ENCODE results near the gene SCYGR2. TPM values are rescaled to one million over a fixed set of nuclear protein-coding genes. Genes with fewer than 3 reads are reported as not detected.

Gene SCYGR2
- total and polyA plus RNA-seq, 4 donors, result not detected

GRCh38 chr2:227608561-227609338 lies 10.1 kb downstream of the SCYGR2 start:
- Histone ChIP-seq H3K27ac (ENCODE audit: low read depth, low read length) (no peak overlapping the region), H3K4me1 (ENCODE audit: control insufficient read depth, insufficient read depth, low read length) (no peaks in the 10 kb centered on the region), H3K27me3 (ENCODE audit: control insufficient read depth, insufficient read depth, low read length) (no peaks in the 10 kb centered on the region), H3K4me3 (ENCODE audit: low read depth, low read length) (no peak overlapping the region), H3K9me3 (ENCODE audit: control insufficient read depth, insufficient read depth, low read length) (no peaks in the 10 kb centered on the region), H3K36me3 (ENCODE audit: control insufficient read depth, insufficient read depth, low read length) (no peaks in the 10 kb centered on the region)
- 96% methylated on average over 9 of the region's 16 CpGs for WGBS (ENCODE audit: insufficient coverage)
- DNase-seq (ENCODE audit: low read depth in 4 of 6, low spot score in 6 of 6), result no peak

- no peak overlapping the region for H3K27ac ChIP-seq (ENCODE audit: low read depth, low read length)
- no peak overlapping the region for H3K4me3 ChIP-seq (ENCODE audit: low read depth, low read length)
- DNase-seq (ENCODE audit: low read depth in 4 of 6, low spot score in 6 of 6), result no peak
- no CpG with 5 or more reads among the region's 2 CpGs for WGBS (ENCODE audit: insufficient coverage)
- no peaks in the 10 kb centered on the region for H3K9me3 ChIP-seq (ENCODE audit: control insufficient read depth, insufficient read depth, low read length)
- no peaks in the 10 kb centered on the region for H3K27me3 ChIP-seq (ENCODE audit: control insufficient read depth, insufficient read depth, low read length)
- no peaks in the 10 kb centered on the region for H3K4me1 ChIP-seq (ENCODE audit: control insufficient read depth, insufficient read depth, low read length)
- H3K36me3 ChIP-seq (ENCODE audit: control insufficient read depth, insufficient read depth, low read length), result no peaks in the 10 kb centered on the region
Measured at GRCh38 chr2:227610123-227610522, 11.4 kb downstream of the SCYGR2 start.

- Histone ChIP-seq H3K4me3 (ENCODE audit: low read depth, low read length) (no peak overlapping the region), H3K36me3 (ENCODE audit: control insufficient read depth, insufficient read depth, low read length) (no peaks in the 10 kb centered on the region), H3K27me3 (ENCODE audit: control insufficient read depth, insufficient read depth, low read length) (no peaks in the 10 kb centered on the region), H3K9me3 (ENCODE audit: control insufficient read depth, insufficient read depth, low read length) (no peaks in the 10 kb centered on the region), H3K4me1 (ENCODE audit: control insufficient read depth, insufficient read depth, low read length) (no peaks in the 10 kb centered on the region), H3K27ac (ENCODE audit: low read depth, low read length) (no peak overlapping the region)
- WGBS (ENCODE audit: insufficient coverage), result 83% methylated on average over 5 of the region's 11 CpGs
- no peak for DNase-seq (ENCODE audit: low read depth in 4 of 6, low spot score in 6 of 6)
Measured at GRCh38 chr2:227612546-227613271, 14.0 kb downstream of the SCYGR2 start.

DNA sequence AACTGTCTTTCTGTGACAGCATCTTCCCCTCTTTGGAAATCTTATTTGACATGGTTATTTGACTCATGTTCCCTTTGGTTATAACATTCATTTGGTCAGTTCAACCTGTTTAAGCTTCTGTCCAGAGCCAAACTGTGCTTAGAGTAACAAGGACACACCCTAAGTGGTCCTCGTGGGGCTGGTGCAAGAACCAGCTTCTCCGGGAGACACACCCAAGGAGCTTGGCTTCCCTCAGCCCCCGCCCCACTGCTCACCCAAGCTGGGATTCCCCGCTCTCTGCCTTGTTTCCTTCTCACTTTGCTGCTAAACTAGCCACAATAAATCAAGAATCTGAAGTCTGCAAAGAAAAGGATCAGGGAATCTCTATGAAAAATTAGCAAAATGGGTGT lies 14.6 kb downstream of the SCYGR2 start:
- Histone ChIP-seq H3K4me3 (ENCODE audit: low read depth, low read length) (no peak overlapping the region), H3K27me3 (ENCODE audit: control insufficient read depth, insufficient read depth, low read length) (no peaks in the 10 kb centered on the region), H3K9me3 (ENCODE audit: control insufficient read depth, insufficient read depth, low read length) (no peaks in the 10 kb centered on the region), H3K36me3 (ENCODE audit: control insufficient read depth, insufficient read depth, low read length) (no peaks in the 10 kb centered on the region), H3K4me1 (ENCODE audit: control insufficient read depth, insufficient read depth, low read length) (no peaks in the 10 kb centered on the region), H3K27ac (ENCODE audit: low read depth, low read length) (no peak overlapping the region)
- no peak for DNase-seq (ENCODE audit: low read depth in 4 of 6, low spot score in 6 of 6)
- WGBS (ENCODE audit: insufficient coverage), result 92% methylated on average over 2 of the region's 4 CpGs

GRCh38 chr2:227614246-227614645 lies 15.6 kb downstream of the SCYGR2 start:
- no peak for DNase-seq (ENCODE audit: low read depth in 4 of 6, low spot score in 6 of 6)
- no peaks in the 10 kb centered on the region for H3K36me3 ChIP-seq (ENCODE audit: control insufficient read depth, insufficient read depth, low read length)
- H3K27ac ChIP-seq (ENCODE audit: low read depth, low read length), result no peak overlapping the region
- H3K27me3 ChIP-seq (ENCODE audit: control insufficient read depth, insufficient read depth, low read length), result no peaks in the 10 kb centered on the region
- H3K4me3 ChIP-seq (ENCODE audit: low read depth, low read length), result no peak overlapping the region
- H3K4me1 ChIP-seq (ENCODE audit: control insufficient read depth, insufficient read depth, low read length), result no peaks in the 10 kb centered on the region
- 95% methylated on average over 4 of the region's 4 CpGs for WGBS (ENCODE audit: insufficient coverage)
- H3K9me3 ChIP-seq (ENCODE audit: control insufficient read depth, insufficient read depth, low read length), result no peaks in the 10 kb centered on the region

DNA sequence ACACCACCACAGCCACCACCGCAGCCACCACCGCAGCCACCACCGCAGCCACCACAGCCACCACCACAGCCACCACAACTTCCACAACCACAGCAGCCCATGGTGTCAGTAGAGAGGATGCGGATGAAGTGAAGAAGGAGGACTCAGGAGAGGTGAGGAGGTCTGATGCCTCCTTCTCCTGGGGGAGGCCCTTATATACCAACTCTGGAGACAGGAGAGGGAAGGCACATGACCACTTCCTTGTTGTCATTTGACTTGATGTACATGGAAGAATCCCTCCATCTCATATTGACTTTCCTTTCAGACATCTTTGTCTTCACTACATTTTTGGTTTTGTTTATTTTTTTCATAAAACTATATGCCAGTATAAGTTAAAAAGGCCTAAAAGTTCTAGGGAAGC lies 16.0 kb downstream of the SCYGR2 start, which contains the start of gene SCYGR3:
TSS of gene SCYGR3 (minus strand) at position 101 of the 400 bp plus-strand sequence. CDS start at position 101, 0 bp downstream.
- WGBS (ENCODE audit: insufficient coverage), result no CpG with 5 or more reads among the region's 4 CpGs
- H3K4me3 ChIP-seq (ENCODE audit: low read depth, low read length), result no peak within 1 kb of the TSS
- no peaks in the 10 kb centered on the region for H3K27me3 ChIP-seq (ENCODE audit: control insufficient read depth, insufficient read depth, low read length)

GRCh38 chr2:227615181-227615580 lies 16.5 kb downstream of the SCYGR2 start:
- Histone ChIP-seq H3K9me3 (ENCODE audit: control insufficient read depth, insufficient read depth, low read length) (no peaks in the 10 kb centered on the region), H3K36me3 (ENCODE audit: control insufficient read depth, insufficient read depth, low read length) (no peaks in the 10 kb centered on the region), H3K4me1 (ENCODE audit: control insufficient read depth, insufficient read depth, low read length) (no peaks in the 10 kb centered on the region), H3K4me3 (ENCODE audit: low read depth, low read length) (no peak overlapping the region), H3K27ac (ENCODE audit: low read depth, low read length) (no peak overlapping the region), H3K27me3 (ENCODE audit: control insufficient read depth, insufficient read depth, low read length) (no peaks in the 10 kb centered on the region)
- WGBS (ENCODE audit: insufficient coverage), result 70% methylated on average over 2 of the region's 4 CpGs
- no peak for DNase-seq (ENCODE audit: low read depth in 4 of 6, low spot score in 6 of 6)

More for the DNA sequence above, 16.0 kb downstream of the SCYGR2 start, which contains the start of gene SCYGR3:
- DNase-seq (ENCODE audit: low read depth in 4 of 6, low spot score in 6 of 6), result no peak
- Histone ChIP-seq H3K9me3 (ENCODE audit: control insufficient read depth, insufficient read depth, low read length) (no peaks in the 10 kb centered on the region), H3K36me3 (ENCODE audit: control insufficient read depth, insufficient read depth, low read length) (no peaks in the 10 kb centered on the region), H3K27ac (ENCODE audit: low read depth, low read length) (no peak within 1 kb of the TSS), H3K4me1 (ENCODE audit: control insufficient read depth, insufficient read depth, low read length) (no peaks in the 10 kb centered on the region)

- H3K27ac ChIP-seq (ENCODE audit: low read depth, low read length), result no peak overlapping the region
- no peaks in the 10 kb centered on the region for H3K4me1 ChIP-seq (ENCODE audit: control insufficient read depth, insufficient read depth, low read length)
- no peaks in the 10 kb centered on the region for H3K36me3 ChIP-seq (ENCODE audit: control insufficient read depth, insufficient read depth, low read length)
- no peak overlapping the region for H3K4me3 ChIP-seq (ENCODE audit: low read depth, low read length)
- H3K9me3 ChIP-seq (ENCODE audit: control insufficient read depth, insufficient read depth, low read length), result no peaks in the 10 kb centered on the region
- 80% methylated on average over 3 of the region's 5 CpGs for WGBS (ENCODE audit: insufficient coverage)
- no peak for DNase-seq (ENCODE audit: low read depth in 4 of 6, low spot score in 6 of 6)
- no peaks in the 10 kb centered on the region for H3K27me3 ChIP-seq (ENCODE audit: control insufficient read depth, insufficient read depth, low read length)
Measured at GRCh38 chr2:227615906-227616305, 17.2 kb downstream of the SCYGR2 start.

GRCh38 chr2:227616631-227617030 lies 17.9 kb downstream of the SCYGR2 start:
- 55% methylated on average over 2 of the region's 4 CpGs for WGBS (ENCODE audit: insufficient coverage)
- no peaks in the 10 kb centered on the region for H3K9me3 ChIP-seq (ENCODE audit: control insufficient read depth, insufficient read depth, low read length)
- no peaks in the 10 kb centered on the region for H3K36me3 ChIP-seq (ENCODE audit: control insufficient read depth, insufficient read depth, low read length)
- no peak overlapping the region for H3K27ac ChIP-seq (ENCODE audit: low read depth, low read length)
- H3K4me3 ChIP-seq (ENCODE audit: low read depth, low read length), result no peak overlapping the region
- DNase-seq (ENCODE audit: low read depth in 4 of 6, low spot score in 6 of 6), result no peak
- no peaks in the 10 kb centered on the region for H3K4me1 ChIP-seq (ENCODE audit: control insufficient read depth, insufficient read depth, low read length)
- H3K27me3 ChIP-seq (ENCODE audit: control insufficient read depth, insufficient read depth, low read length), result no peaks in the 10 kb centered on the region
